Activated CD4-positive, alpha-beta memory T cell treated with anti-CD3 and anti-CD28 coated beads for 36 hours (primary cell): ENCODE measurements around the gene TTBK2. TPM values are rescaled to one million over a fixed set of nuclear protein-coding genes. Genes with fewer than 3 reads are reported as not detected.

Experiments used
- CTCF ChIA-PET: fragments of 350-600 bp; sonication (Branson Sonifier 250); formaldehyde crosslinking; loops from one replicate; lab custom pipeline; 2021; ENCODE audit warnings: antibody characterized with exemption, inconsistent platforms; lab: Charles Lee
- POLR2A ChIA-PET: fragments of 350-600 bp; sonication (Branson Sonifier 250); formaldehyde crosslinking; loops from one replicate; lab custom pipeline; 2021; ENCODE audit warnings: antibody characterized with exemption; lab: Charles Lee
- DNase-seq: peaks from one replicate; pipeline ENCODE4 v3.0.0-alpha.2; 2020
- H3K27ac Mint-ChIP-seq: one replicate; pipeline ENCODE4 v1.8.0; 2021; ENCODE audit warnings: mixed read lengths
- H3K27me3 Mint-ChIP-seq: one replicate; pipeline ENCODE4 v1.8.0; 2021; ENCODE audit warnings: mixed read lengths
- H3K36me3 Mint-ChIP-seq: one replicate; pipeline ENCODE4 v1.8.0; 2021; ENCODE audit warnings: mixed read lengths
- H3K4me1 Mint-ChIP-seq: one replicate; pipeline ENCODE4 v1.8.0; 2021; ENCODE audit warnings: low read depth, mixed read lengths
- H3K4me3 Mint-ChIP-seq: one replicate; pipeline ENCODE4 v1.8.0; 2021; ENCODE audit warnings: mild to moderate bottlenecking, mixed read lengths
- H3K9me3 Mint-ChIP-seq: one replicate; pipeline ENCODE4 v1.8.0; 2021; ENCODE audit warnings: mixed read lengths
- intact Hi-C: fragments of 100-400 bp; cut with micrococcal nuclease; formaldehyde crosslinking; loops from one replicate; pipeline ENCODE4 v1.15.1; 2023
- total RNA-seq, 2 experiments: library from RNA; stranded (reverse); gene quantifications; one replicate each; pipeline ENCODE4 v1.2.3, GENCODE V29; 2021

TTBK2 gene
- total RNA-seq, 2 experiments from 2014 or later, result 12.6 to 13.8 TPM

GRCh38 chr15:42730135-42730534 is 190.4 kb downstream of the TTBK2 start:
- intact Hi-C loops, result loop anchor here (10.0 kb wide), 1 partner anchor 195 kb away; the partner anchor contains the start of gene TTBK2
- POLR2A ChIA-PET, result no interaction called here
- Mint-ChIP-seq H3K27ac (no peak overlapping the region), H3K4me1 (peaks cover 3% of the 10 kb centered on the region), H3K9me3 (no peaks in the 10 kb centered on the region), H3K4me3 (no peak overlapping the region), H3K27me3 (no peaks in the 10 kb centered on the region), H3K36me3 (peaks cover 35% of the 10 kb centered on the region)
- CTCF ChIA-PET, result no interaction called here
- DNase-seq, result no peak

- no peaks in the 10 kb centered on the region for H3K9me3 Mint-ChIP-seq
- POLR2A ChIA-PET, result no interaction called here
- H3K4me1 Mint-ChIP-seq, result peaks cover 2% of the 10 kb centered on the region
- DNase-seq, result no peak
- intact Hi-C loops, result no loop called here
- peaks cover 35% of the 10 kb centered on the region for H3K36me3 Mint-ChIP-seq
- no peak overlapping the region for H3K4me3 Mint-ChIP-seq
- CTCF ChIA-PET, result no interaction called here
- H3K27me3 Mint-ChIP-seq, result no peaks in the 10 kb centered on the region
- no peak overlapping the region for H3K27ac Mint-ChIP-seq
These were observed 191.2 kb downstream of the TTBK2 start for GRCh38 chr15:42729409-42729808.

DNA sequence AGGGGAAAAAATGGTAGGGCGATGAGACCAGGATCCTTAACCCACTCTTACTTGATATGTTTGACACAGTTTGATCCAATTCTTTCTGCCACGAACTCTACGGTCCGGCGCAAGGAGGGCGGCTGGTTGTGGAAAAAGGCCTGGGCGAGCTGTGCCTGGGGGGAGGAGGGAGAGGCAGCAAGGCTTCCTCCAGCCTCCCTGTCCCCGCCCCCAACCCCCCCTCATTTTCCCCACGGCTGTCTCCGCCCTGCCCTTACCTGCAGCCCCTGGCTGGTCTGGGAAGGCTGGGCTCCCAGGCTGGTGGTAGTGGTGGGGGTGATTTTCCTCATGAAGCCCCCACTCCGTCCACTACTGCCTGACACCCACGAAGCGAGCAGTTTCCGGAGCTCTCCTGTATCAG is 191.6 kb downstream of the TTBK2 start:
- H3K4me3 Mint-ChIP-seq, result no peak overlapping the region
- H3K9me3 Mint-ChIP-seq, result no peaks in the 10 kb centered on the region
- DNase-seq, result no peak
- no peaks in the 10 kb centered on the region for H3K27me3 Mint-ChIP-seq
- ChIA-PET POLR2A (no interaction called here), CTCF (no interaction called here)
- no peak overlapping the region for H3K27ac Mint-ChIP-seq
- intact Hi-C loops, result no loop called here
- H3K4me1 Mint-ChIP-seq, result no peaks in the 10 kb centered on the region
- H3K36me3 Mint-ChIP-seq, result peaks cover 35% of the 10 kb centered on the region

DNA sequence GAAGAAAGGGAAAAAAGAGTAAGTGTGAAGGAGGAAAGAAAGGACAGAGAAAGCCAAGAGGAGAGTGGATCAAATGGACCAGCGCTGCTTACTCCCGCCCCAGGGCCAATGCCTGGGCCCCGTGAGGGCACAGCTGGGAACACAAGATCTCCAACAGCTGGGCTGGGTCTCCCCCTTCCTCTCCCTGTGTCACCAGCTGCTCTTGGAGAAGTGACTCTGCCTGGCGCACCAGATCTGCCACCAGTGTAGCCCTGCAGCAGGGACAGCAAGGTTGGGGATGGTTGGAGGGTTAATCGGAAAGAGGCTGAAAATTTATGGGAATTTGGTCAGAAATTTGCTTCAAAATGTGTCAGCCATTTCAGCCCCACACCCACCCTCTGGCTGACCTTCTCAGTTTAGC is 192.0 kb downstream of the TTBK2 start:
- H3K9me3 Mint-ChIP-seq, result no peaks in the 10 kb centered on the region
- no peak overlapping the region for H3K27ac Mint-ChIP-seq
- no peak for DNase-seq
- no peaks in the 10 kb centered on the region for H3K4me1 Mint-ChIP-seq
- ChIA-PET CTCF (no interaction called here), POLR2A (no interaction called here)
- H3K27me3 Mint-ChIP-seq, result no peaks in the 10 kb centered on the region
- H3K36me3 Mint-ChIP-seq, result peaks cover 35% of the 10 kb centered on the region
- intact Hi-C loops, result no loop called here
- H3K4me3 Mint-ChIP-seq, result no peak overlapping the region

GRCh38 chr15:42727750-42728381 is 192.7 kb downstream of the TTBK2 start:
- ChIA-PET CTCF (no interaction called here), POLR2A (no interaction called here)
- Mint-ChIP-seq H3K27ac (no peak overlapping the region), H3K36me3 (peaks cover 33% of the 10 kb centered on the region), H3K4me3 (no peak overlapping the region), H3K4me1 (no peaks in the 10 kb centered on the region), H3K27me3 (no peaks in the 10 kb centered on the region), H3K9me3 (no peaks in the 10 kb centered on the region)
- no peak for DNase-seq
- intact Hi-C loops, result no loop called here

- CTCF ChIA-PET, result no interaction called here
- intact Hi-C loops, result no loop called here
- no peaks in the 10 kb centered on the region for H3K4me1 Mint-ChIP-seq
- H3K27ac Mint-ChIP-seq, result no peak overlapping the region
- H3K36me3 Mint-ChIP-seq, result peaks cover 19% of the 10 kb centered on the region
- H3K27me3 Mint-ChIP-seq, result no peaks in the 10 kb centered on the region
- no peak for DNase-seq
- POLR2A ChIA-PET, result no interaction called here
- no peak overlapping the region for H3K4me3 Mint-ChIP-seq
- no peaks in the 10 kb centered on the region for H3K9me3 Mint-ChIP-seq
These were observed 194.5 kb downstream of the TTBK2 start for GRCh38 chr15:42726114-42726513.

DNA sequence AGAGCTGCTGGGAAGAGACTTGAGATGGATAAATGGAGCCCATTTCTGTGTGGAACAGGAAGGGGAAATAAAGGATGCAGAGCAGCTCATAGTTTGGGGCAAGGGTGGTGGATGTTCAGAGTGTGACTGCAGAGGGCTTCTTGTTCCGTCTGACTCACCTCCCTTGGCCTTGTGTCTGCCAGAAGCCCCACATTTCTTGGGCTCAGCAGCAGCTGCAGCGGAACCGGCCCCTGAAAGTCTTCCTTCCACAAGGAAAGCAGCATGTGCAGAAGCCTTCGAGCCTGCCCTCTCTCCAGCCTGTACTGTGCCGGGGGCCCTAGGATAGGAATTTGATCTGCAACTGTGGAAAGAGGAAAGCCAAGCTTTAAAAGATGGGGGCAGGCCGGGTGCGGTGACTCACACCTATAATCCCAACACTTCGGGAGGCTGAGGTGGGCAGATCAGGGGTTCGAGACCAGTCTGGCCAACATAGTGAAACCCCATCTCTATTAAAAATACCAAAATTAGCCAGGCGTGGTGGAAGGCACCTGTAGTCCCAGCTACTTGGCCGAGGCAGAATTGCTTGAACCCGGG is 195.2 kb downstream of the TTBK2 start:
- intact Hi-C loops, result no loop called here
- peaks cover 19% of the 10 kb centered on the region for H3K36me3 Mint-ChIP-seq
- CTCF ChIA-PET, result no interaction called here
- H3K27me3 Mint-ChIP-seq, result no peaks in the 10 kb centered on the region
- POLR2A ChIA-PET, result no interaction called here
- H3K4me1 Mint-ChIP-seq, result no peaks in the 10 kb centered on the region
- H3K4me3 Mint-ChIP-seq, result no peak overlapping the region
- no peak overlapping the region for H3K27ac Mint-ChIP-seq
- no peaks in the 10 kb centered on the region for H3K9me3 Mint-ChIP-seq
- no peak for DNase-seq

DNA sequence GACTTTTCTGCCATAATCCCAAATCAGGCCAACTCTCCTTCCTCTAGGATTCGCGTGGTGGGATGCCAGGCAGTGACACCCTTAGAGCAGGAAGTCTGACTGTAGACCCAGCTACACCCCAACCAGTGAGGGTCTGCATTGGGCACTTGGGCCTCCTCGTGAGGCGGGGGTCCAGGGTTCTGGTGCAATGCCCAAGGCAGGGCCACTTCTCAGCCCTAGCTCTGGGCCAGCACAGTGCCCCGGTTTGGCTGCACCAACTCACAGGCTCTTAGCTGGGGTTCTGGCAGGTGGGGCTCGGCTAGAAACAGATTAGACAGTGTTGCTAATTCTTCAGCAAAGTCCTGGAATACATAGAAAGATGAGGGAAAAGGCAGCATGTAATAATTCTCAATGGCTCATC is 196.3 kb downstream of the TTBK2 start:
- Mint-ChIP-seq H3K4me3 (no peak overlapping the region), H3K27me3 (no peaks in the 10 kb centered on the region), H3K36me3 (peaks cover 13% of the 10 kb centered on the region), H3K4me1 (no peaks in the 10 kb centered on the region), H3K27ac (no peak overlapping the region), H3K9me3 (no peaks in the 10 kb centered on the region)
- no peak for DNase-seq
- ChIA-PET POLR2A (interaction anchor here (1.3 kb wide), 1 partner anchor 13 kb away, joined by 3 read pairs; the partner anchor contains the start of gene CDAN1), CTCF (no interaction called here)
- intact Hi-C loops, result no loop called here

- Mint-ChIP-seq H3K4me1 (no peaks in the 10 kb centered on the region), H3K27ac (no peak overlapping the region), H3K36me3 (peaks cover 9% of the 10 kb centered on the region), H3K4me3 (no peak overlapping the region), H3K27me3 (no peaks in the 10 kb centered on the region), H3K9me3 (no peaks in the 10 kb centered on the region)
- intact Hi-C loops, result no loop called here
- ChIA-PET CTCF (interaction anchor here (0.6 kb wide), 1 partner anchor 282 kb away, joined by 3 read pairs; no protein-coding TSS in a partner anchor), POLR2A (interaction anchor here (1.3 kb wide), 1 partner anchor 14 kb away, joined by 3 read pairs; the partner anchor contains the start of gene CDAN1)
- no peak for DNase-seq
These were observed 197.5 kb downstream of the TTBK2 start for GRCh38 chr15:42723068-42723467.

DNA sequence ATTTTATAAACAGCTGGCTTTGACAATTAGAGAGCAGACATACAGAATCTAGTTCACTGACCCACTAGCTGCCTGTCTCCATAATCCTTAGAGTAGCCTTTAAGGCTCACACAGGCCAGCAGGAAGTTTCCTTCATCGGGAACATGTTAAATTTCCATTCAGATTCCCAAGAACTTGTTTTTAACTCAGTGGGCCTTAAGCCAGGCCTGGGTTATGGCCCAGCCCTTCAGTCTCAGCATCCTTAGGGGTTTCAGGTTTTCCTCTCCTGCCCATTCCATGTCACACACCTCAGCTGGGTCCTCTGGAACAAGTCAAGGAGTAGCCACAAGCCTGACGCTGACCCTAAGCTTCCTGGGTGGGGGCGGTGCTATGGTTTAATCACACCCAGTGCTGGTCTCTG is 198.7 kb downstream of the TTBK2 start:
- Mint-ChIP-seq H3K4me3 (no peak overlapping the region), H3K4me1 (no peaks in the 10 kb centered on the region), H3K27ac (no peak overlapping the region), H3K36me3 (peaks cover 6% of the 10 kb centered on the region), H3K9me3 (no peaks in the 10 kb centered on the region), H3K27me3 (no peaks in the 10 kb centered on the region)
- CTCF ChIA-PET, result no interaction called here
- DNase-seq, result no peak
- POLR2A ChIA-PET, result no interaction called here
- intact Hi-C loops, result no loop called here

- peaks cover 6% of the 10 kb centered on the region for H3K36me3 Mint-ChIP-seq
These were observed 199.6 kb downstream of the TTBK2 start for GRCh38 chr15:42721016-42721415.

GRCh38 chr15:42720071-42720470 is 200.5 kb downstream of the TTBK2 start:
- DNase-seq, result no peak
- ChIA-PET POLR2A (no interaction called here), CTCF (no interaction called here)
- Mint-ChIP-seq H3K27ac (no peak overlapping the region), H3K4me3 (no peak overlapping the region), H3K4me1 (no peaks in the 10 kb centered on the region), H3K36me3 (peaks cover 3% of the 10 kb centered on the region), H3K27me3 (no peaks in the 10 kb centered on the region), H3K9me3 (no peaks in the 10 kb centered on the region)
- intact Hi-C loops, result no loop called here

More at GRCh38 chr15:42721016-42721415, 199.6 kb downstream of the TTBK2 start:
- CTCF ChIA-PET, result no interaction called here
- H3K27me3 Mint-ChIP-seq, result no peaks in the 10 kb centered on the region
- H3K4me1 Mint-ChIP-seq, result no peaks in the 10 kb centered on the region
- POLR2A ChIA-PET, result no interaction called here
- intact Hi-C loops, result no loop called here
- H3K4me3 Mint-ChIP-seq, result no peak overlapping the region
- no peak for DNase-seq
- no peak overlapping the region for H3K27ac Mint-ChIP-seq
- H3K9me3 Mint-ChIP-seq, result no peaks in the 10 kb centered on the region

DNA sequence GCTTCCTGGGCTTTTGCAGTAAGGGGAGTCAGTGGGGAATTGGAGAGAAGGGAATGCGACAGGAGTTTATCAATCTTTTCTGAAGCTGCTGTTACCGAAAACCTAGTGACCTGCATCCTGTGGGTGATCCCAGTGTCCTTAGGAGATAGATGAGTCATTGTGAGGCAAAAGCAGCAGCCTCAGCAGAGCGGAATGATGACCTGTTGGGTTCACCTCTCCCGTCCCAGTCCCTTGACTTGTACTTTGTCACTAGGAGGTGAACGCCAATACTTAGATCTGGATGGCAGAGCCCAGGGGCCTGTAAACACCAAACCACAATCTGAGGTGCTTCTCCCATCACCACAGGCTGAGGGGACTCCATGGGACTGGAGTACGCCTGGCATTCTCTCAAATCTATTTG is 201.5 kb downstream of the TTBK2 start:
- H3K27me3 Mint-ChIP-seq, result no peaks in the 10 kb centered on the region
- CTCF ChIA-PET, result interaction anchor here (1.0 kb wide), 1 partner anchor 207 kb away, joined by 3 read pairs; no protein-coding TSS in a partner anchor

More for the DNA sequence above, 201.5 kb downstream of the TTBK2 start:
- intact Hi-C loops, result no loop called here
- Mint-ChIP-seq H3K36me3 (peaks cover 3% of the 10 kb centered on the region), H3K27ac (no peak overlapping the region), H3K9me3 (no peaks in the 10 kb centered on the region), H3K4me3 (no peak overlapping the region), H3K4me1 (no peaks in the 10 kb centered on the region)
- POLR2A ChIA-PET, result interaction anchor here (0.8 kb wide), 1 partner anchor 223 kb away, joined by 3 read pairs; no protein-coding TSS in a partner anchor
- no peak for DNase-seq
